ENCODE results near the gene IL24.

DNA sequence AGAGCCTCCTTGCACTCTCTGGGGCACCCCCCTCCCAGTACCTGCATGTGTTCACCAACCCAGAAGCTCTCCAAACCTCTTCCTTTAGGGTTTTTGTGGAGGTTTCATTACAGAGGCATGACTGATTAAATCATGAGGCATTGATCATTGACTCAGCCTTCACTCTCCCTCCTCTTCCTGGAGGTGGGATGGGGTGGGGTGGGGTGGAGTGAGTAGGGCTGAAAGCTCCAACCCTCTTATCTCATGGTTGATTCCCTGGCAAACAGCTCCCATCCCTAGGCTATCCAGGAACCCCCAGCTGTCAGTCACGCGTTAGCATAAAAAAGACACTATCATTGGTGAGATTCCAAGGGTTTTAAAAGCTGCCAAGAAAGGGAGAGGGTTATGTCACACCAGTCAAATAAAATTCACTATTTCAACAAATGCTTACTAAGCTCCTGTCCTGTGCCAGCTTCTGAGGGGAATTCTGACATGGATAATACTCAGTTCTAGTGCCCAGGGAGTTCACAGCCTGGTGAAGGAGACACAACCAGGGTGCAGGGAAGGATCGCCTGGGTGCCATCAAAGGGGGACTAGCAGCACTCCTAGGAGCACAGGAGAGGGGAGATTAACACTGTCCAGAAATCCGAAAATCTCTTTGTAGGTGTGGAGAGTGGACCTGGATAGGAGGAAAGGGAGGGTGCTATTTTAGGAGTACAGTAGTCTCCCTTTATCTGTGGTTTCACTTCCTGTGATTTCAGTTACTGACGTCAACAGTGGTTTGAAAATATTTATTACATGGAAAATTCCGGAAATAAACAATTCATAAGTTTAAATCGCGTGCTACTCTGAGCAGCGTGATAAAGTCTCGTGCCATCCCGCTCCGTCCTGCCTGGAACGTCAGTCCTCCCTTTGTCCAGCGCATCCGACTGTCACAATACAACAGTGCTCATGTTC lies 6.8 kb upstream of the IL24 start:
- no peak for TF ChIP-seq POLR2A (IDR thresholded peaks at IDR 0.05)
- TF ChIP-seq, protein P1, sequence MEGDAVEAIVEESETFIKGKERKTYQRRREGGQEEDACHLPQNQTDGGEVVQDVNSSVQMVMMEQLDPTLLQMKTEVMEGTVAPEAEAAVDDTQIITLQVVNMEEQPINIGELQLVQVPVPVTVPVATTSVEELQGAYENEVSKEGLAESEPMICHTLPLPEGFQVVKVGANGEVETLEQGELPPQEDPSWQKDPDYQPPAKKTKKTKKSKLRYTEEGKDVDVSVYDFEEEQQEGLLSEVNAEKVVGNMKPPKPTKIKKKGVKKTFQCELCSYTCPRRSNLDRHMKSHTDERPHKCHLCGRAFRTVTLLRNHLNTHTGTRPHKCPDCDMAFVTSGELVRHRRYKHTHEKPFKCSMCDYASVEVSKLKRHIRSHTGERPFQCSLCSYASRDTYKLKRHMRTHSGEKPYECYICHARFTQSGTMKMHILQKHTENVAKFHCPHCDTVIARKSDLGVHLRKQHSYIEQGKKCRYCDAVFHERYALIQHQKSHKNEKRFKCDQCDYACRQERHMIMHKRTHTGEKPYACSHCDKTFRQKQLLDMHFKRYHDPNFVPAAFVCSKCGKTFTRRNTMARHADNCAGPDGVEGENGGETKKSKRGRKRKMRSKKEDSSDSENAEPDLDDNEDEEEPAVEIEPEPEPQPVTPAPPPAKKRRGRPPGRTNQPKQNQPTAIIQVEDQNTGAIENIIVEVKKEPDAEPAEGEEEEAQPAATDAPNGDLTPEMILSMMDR (IDR thresholded peaks at IDR 0.05), result no peak

Data from uterus (tissue), 2 donors.